SK-N-SH (cell line): ENCODE results near the gene LMAN1L. TPM values are rescaled to one million over a fixed set of nuclear protein-coding genes. Genes with fewer than 3 reads are reported as not detected.

Experiments
- CTCF ChIA-PET: fragments of 300-600, 350-600 bp; formaldehyde crosslinking; extraction: SDS; loops from one replicate; lab custom pipeline; 2021; lab: Yijun Ruan, JAX
- POLR2A ChIA-PET: fragments of 350-600 bp; sonication (Branson Sonifier 250); formaldehyde crosslinking; extraction: SDS; loops from one replicate; lab custom pipeline; 2020; ENCODE audit warnings: antibody characterized with exemption, inconsistent platforms; lab: Yijun Ruan, JAX
- DNase-seq: peaks from one replicate; pipeline ENCODE4 v3.0.0; 2012
- H2AFZ ChIP-seq: fragments of 200-600 bp; sonication (generic); 2 replicates; pipeline ENCODE4 v1.8.1; 2016; ENCODE audit warnings: antibody characterized with exemption, mild to moderate bottlenecking, low read depth
- H3F3A ChIP-seq: fragments of 200-600 bp; sonication (generic); replicated peaks from 2 replicates; pipeline ENCODE3; 2016; ENCODE audit warnings: antibody characterized with exemption, mild to moderate bottlenecking; ENCODE audit not compliant: insufficient read depth
- H3K27ac ChIP-seq, 2 experiments: fragments of 200-500 bp in 1 of 2; fragments of 200-600 bp in 1 of 2; sonication (Bioruptor generic) in 1 of 2; sonication (generic), shearing (Covaris generic) in 1 of 2; 2 replicates each; pipeline versions ENCODE4 v1.5.1 to v1.6.1; 2014 to 2016; ENCODE audit warnings: low read depth in 2 of 2, inconsistent platforms in 1 of 2, low read length in 1 of 2, mild to moderate bottlenecking in 1 of 2, mixed read lengths in 1 of 2
- H3K27me3 ChIP-seq: fragments of 200-600 bp; sonication (generic), shearing (Covaris generic); 2 replicates; pipeline ENCODE4 v1.6.1; 2016; ENCODE audit warnings: mixed run types; ENCODE audit not compliant: insufficient read depth
- H3K36me3 ChIP-seq, 2 experiments: fragments of 200-500 bp in 1 of 2; fragments of 200-600 bp in 1 of 2; sonication (Bioruptor generic) in 1 of 2; sonication (generic) in 1 of 2; replicated peaks in 1 of 2; 2 replicates each; pipeline versions ENCODE3 to v1.5.1; 2014 to 2016; ENCODE audit warnings: low read length in 1 of 2, mild to moderate bottlenecking in 1 of 2; ENCODE audit not compliant: insufficient read depth in 2 of 2, control insufficient read depth in 1 of 2
- H3K4me1 ChIP-seq, 2 experiments: fragments of 200-500 bp in 1 of 2; fragments of 200-600 bp in 1 of 2; sonication (Bioruptor generic) in 1 of 2; sonication (generic), shearing (Covaris generic) in 1 of 2; 2 replicates each; pipeline versions ENCODE4 v1.5.1 to v1.6.1; 2014 to 2016; ENCODE audit warnings: low read depth in 1 of 2, low read length in 1 of 2, mixed run types in 1 of 2; ENCODE audit not compliant: insufficient read depth in 2 of 2, control insufficient read depth in 1 of 2
- H3K4me2 ChIP-seq: fragments of 200-600 bp; sonication (generic), shearing (Covaris generic); 2 replicates; pipeline ENCODE4 v1.6.1; 2017; ENCODE audit warnings: mixed run types
- H3K4me3 ChIP-seq, 2 experiments: fragments of 200-500 bp in 1 of 2; fragments of 200-600 bp in 1 of 2; sonication (Bioruptor generic) in 1 of 2; sonication (generic), shearing (Covaris generic) in 1 of 2; 2 replicates each; pipeline versions ENCODE4 v1.5.1 to v1.8.1; 2014 to 2016; ENCODE audit warnings: low read depth in 2 of 2, inconsistent platforms in 1 of 2, low read length in 1 of 2, mild to moderate bottlenecking in 1 of 2, mixed read lengths in 1 of 2, moderate library complexity in 1 of 2
- H3K79me2 ChIP-seq: fragments of 200-600 bp; sonication (generic); 2 replicates; pipeline ENCODE4 v1.8.1; 2017; ENCODE audit warnings: mild to moderate bottlenecking; ENCODE audit not compliant: insufficient read depth
- H3K9ac ChIP-seq: fragments of 200-600 bp; sonication (generic); 2 replicates; pipeline ENCODE4 v1.6.1; 2017; ENCODE audit warnings: mixed run types
- H3K9me2 ChIP-seq: fragments of 200-600 bp; sonication (generic); 2 replicates; pipeline ENCODE4 v1.6.1; 2017; ENCODE audit warnings: mixed run types
- H3K9me3 ChIP-seq: fragments of 200-600 bp; sonication (generic); 2 replicates; pipeline ENCODE4 v1.6.1; 2017; ENCODE audit warnings: mixed run types, mild to moderate bottlenecking, moderate library complexity
- H4K20me1 ChIP-seq: fragments of 200-600 bp; sonication (generic); 2 replicates; pipeline ENCODE4 v1.6.1; 2017; ENCODE audit warnings: mild to moderate bottlenecking, mixed run types; ENCODE audit not compliant: insufficient read depth
- EP300 ChIP-seq, 2 experiments: IDR thresholded peaks; 2 replicates each; pipeline versions ENCODE4 v1.4.0 to v1.6.1; 2012; ENCODE audit warnings: borderline replicate concordance in 1 of 2, low read depth in 1 of 2, low read length in 1 of 2
- FOSL2 ChIP-seq: IDR thresholded peaks from 2 replicates; pipeline ENCODE4 v1.4.0; 2012; ENCODE audit warnings: low read depth, mild to moderate bottlenecking, moderate library complexity, borderline replicate concordance
- FOXJ3 ChIP-seq: sonication (generic); formaldehyde crosslinking; IDR thresholded peaks from 2 replicates; pipeline ENCODE4 v1.5.1; 2020; ENCODE audit warnings: mild to moderate bottlenecking, missing genetic modification reagents
- GABPA ChIP-seq: IDR thresholded peaks from 2 replicates; pipeline ENCODE4 v1.4.0; 2012; ENCODE audit warnings: low read depth, mild to moderate bottlenecking
- MEF2A ChIP-seq: IDR thresholded peaks from 2 replicates; pipeline ENCODE4 v1.4.0; 2012; ENCODE audit warnings: low read depth, borderline replicate concordance
- MXI1 ChIP-seq: IDR thresholded peaks from 2 replicates; pipeline ENCODE4 v1.6.1; 2012; ENCODE audit warnings: mild to moderate bottlenecking, low read depth, low read length, improper control_type of control experiment
- NRF1 ChIP-seq: IDR thresholded peaks from 2 replicates; pipeline ENCODE4 v1.6.1; 2012; ENCODE audit warnings: low read depth, mild to moderate bottlenecking, low read length
- RCOR1 ChIP-seq: fragments of 150-350 bp; IDR thresholded peaks from 2 replicates; pipeline ENCODE4 v1.6.1; 2017; ENCODE audit warnings: antibody characterized with exemption, low read length
- RFX5 ChIP-seq: IDR thresholded peaks from 2 replicates; pipeline ENCODE4 v1.6.1; 2012; ENCODE audit warnings: mild to moderate bottlenecking, improper control_type of control experiment, low read length
- RXRA ChIP-seq: IDR thresholded peaks from 2 replicates; pipeline ENCODE4 v1.4.0; 2012; ENCODE audit warnings: low read depth, mild to moderate bottlenecking, borderline replicate concordance
- SIN3A ChIP-seq: IDR thresholded peaks from 2 replicates; pipeline ENCODE4 v1.6.1; 2012; ENCODE audit warnings: low read depth, mild to moderate bottlenecking, low read length, moderate library complexity, borderline replicate concordance
- TAF1 ChIP-seq: IDR thresholded peaks from 2 replicates; pipeline ENCODE4 v1.6.1; 2012; ENCODE audit warnings: low read depth, mild to moderate bottlenecking, low read length, moderate library complexity, borderline replicate concordance
- TEAD4 ChIP-seq: IDR thresholded peaks from 2 replicates; pipeline ENCODE4 v1.4.0; 2012; ENCODE audit warnings: mild to moderate bottlenecking, borderline replicate concordance; ENCODE audit not compliant: insufficient read depth
- WGBS: methylation state at CpG from one replicate; pipeline ENCODE4 v1.1.6; 2017; ENCODE audit warnings: low lambda C conversion rate; 5-methylcytosine and 5-hydroxymethylcytosine counted together
- polyA plus RNA-seq, 3 experiments: library from polyadenylated mRNA; depleted of rRNA; stranded (reverse); fragments of >200 nt; gene quantifications; 2 replicates each; pipeline ENCODE4 v1.2.3, GENCODE V29; 2012
- TF ChIP-seq, protein P1 (sequence below): fragments of 200-600 bp; sonication (generic); IDR thresholded peaks from 2 replicates; pipeline ENCODE4 v1.6.1; 2017; ENCODE audit warnings: antibody characterized with exemption, mild to moderate bottlenecking, moderate library complexity
- TF ChIP-seq, protein P2 (sequence below): IDR thresholded peaks from 2 replicates; pipeline ENCODE4 v1.4.0; 2012; ENCODE audit warnings: low read depth, borderline replicate concordance
- TF ChIP-seq, protein P3 (sequence below): fragments of 150-350 bp; IDR thresholded peaks from 2 replicates; pipeline ENCODE4 v1.6.1; 2016; ENCODE audit warnings: mild to moderate bottlenecking, low read depth, low read length
- TF ChIP-seq, protein P4 (sequence below): fragments of 150-350 bp; IDR thresholded peaks from 2 replicates; pipeline ENCODE4 v1.6.1; 2017; ENCODE audit warnings: antibody characterized with exemption, low read length, low read depth, borderline replicate concordance
- TF ChIP-seq, protein P5 (sequence below): IDR thresholded peaks from 2 replicates; pipeline ENCODE4 v1.4.0; 2012; ENCODE audit warnings: low read depth

LMAN1L gene
- polyA plus RNA-seq, 1 of the 3 experiments (the other 2 are of a cell fraction), result 0.02 TPM

DNA sequence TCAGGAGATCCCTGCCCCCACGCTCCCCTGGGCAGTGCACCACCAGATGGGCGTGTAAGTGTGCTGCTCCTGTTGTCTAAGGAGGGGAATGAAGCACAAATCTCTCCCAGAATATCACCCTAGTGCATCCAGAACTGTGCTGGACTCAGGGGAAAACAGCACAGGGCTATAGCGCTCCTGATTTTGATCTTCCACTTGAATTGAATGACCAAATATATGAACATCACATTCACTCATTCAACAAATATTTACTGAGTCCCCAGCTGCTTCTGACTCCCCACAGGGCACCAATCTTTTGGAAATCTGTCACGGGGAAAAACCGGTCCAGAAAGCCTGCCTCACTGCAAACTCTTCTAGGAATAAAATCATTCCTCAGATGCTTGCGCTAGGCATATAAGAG is 16.2 kb downstream of the LMAN1L start:
- POLR2A ChIA-PET, result no interaction called here
- H3F3A ChIP-seq, result no peaks in the 10 kb centered on the region
- no peaks in the 10 kb centered on the region for H3K9me2 ChIP-seq
- no peaks in the 10 kb centered on the region for H4K20me1 ChIP-seq
- no peak overlapping the region for H3K9ac ChIP-seq
- H3K4me2 ChIP-seq, result no peak overlapping the region
- peaks cover 24% of the 10 kb centered on the region; the same call in 1 of the 2 replicates for H3K27me3 ChIP-seq
- no peak overlapping the region for H2AFZ ChIP-seq
- TF ChIP-seq EP300 (IDR thresholded peaks at IDR 0.05; ENCODE audit: borderline replicate concordance in 1 of 2, low read depth in 1 of 2, low read length in 1 of 2) (no peak), RFX5 (no peak), MXI1 (no peak), FOSL2 (no peak), FOXJ3 (CRISPR knock-in tag) (no peak)
- TF ChIP-seq, protein P1, sequence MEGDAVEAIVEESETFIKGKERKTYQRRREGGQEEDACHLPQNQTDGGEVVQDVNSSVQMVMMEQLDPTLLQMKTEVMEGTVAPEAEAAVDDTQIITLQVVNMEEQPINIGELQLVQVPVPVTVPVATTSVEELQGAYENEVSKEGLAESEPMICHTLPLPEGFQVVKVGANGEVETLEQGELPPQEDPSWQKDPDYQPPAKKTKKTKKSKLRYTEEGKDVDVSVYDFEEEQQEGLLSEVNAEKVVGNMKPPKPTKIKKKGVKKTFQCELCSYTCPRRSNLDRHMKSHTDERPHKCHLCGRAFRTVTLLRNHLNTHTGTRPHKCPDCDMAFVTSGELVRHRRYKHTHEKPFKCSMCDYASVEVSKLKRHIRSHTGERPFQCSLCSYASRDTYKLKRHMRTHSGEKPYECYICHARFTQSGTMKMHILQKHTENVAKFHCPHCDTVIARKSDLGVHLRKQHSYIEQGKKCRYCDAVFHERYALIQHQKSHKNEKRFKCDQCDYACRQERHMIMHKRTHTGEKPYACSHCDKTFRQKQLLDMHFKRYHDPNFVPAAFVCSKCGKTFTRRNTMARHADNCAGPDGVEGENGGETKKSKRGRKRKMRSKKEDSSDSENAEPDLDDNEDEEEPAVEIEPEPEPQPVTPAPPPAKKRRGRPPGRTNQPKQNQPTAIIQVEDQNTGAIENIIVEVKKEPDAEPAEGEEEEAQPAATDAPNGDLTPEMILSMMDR, result no peak
- TF ChIP-seq, protein P2, sequence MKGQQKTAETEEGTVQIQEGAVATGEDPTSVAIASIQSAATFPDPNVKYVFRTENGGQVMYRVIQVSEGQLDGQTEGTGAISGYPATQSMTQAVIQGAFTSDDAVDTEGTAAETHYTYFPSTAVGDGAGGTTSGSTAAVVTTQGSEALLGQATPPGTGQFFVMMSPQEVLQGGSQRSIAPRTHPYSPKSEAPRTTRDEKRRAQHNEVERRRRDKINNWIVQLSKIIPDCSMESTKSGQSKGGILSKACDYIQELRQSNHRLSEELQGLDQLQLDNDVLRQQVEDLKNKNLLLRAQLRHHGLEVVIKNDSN, result no peak
- TF ChIP-seq, protein P3, sequence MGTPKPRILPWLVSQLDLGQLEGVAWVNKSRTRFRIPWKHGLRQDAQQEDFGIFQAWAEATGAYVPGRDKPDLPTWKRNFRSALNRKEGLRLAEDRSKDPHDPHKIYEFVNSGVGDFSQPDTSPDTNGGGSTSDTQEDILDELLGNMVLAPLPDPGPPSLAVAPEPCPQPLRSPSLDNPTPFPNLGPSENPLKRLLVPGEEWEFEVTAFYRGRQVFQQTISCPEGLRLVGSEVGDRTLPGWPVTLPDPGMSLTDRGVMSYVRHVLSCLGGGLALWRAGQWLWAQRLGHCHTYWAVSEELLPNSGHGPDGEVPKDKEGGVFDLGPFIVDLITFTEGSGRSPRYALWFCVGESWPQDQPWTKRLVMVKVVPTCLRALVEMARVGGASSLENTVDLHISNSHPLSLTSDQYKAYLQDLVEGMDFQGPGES, result no peak
- TF ChIP-seq, protein P4, sequence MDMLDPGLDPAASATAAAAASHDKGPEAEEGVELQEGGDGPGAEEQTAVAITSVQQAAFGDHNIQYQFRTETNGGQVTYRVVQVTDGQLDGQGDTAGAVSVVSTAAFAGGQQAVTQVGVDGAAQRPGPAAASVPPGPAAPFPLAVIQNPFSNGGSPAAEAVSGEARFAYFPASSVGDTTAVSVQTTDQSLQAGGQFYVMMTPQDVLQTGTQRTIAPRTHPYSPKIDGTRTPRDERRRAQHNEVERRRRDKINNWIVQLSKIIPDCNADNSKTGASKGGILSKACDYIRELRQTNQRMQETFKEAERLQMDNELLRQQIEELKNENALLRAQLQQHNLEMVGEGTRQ, result no peak
- H3K9me3 ChIP-seq, result no peaks in the 10 kb centered on the region
- WGBS, result 70% methylated on average over 5 of the region's 6 CpGs
- DNase-seq, result no peak
- no peak overlapping the region for H3K27ac ChIP-seq
- peaks cover 0 to 16% of the 10 kb centered on the region in 2 experiments; a peak in 1 of 4 replicates for H3K4me1 ChIP-seq
- no peak overlapping the region for H3K4me3 ChIP-seq
- CTCF ChIA-PET, result interaction anchor here (0.9 to 10.2 kb wide), 6 partner anchors 14 to 121 kb away, joined by 3 to 82 read pairs (median 8); partner anchors contain the start of genes CSK and ULK3
- H3K79me2 ChIP-seq, result no peaks in the 10 kb centered on the region
- no peaks in the 10 kb centered on the region for H3K36me3 ChIP-seq

DNA sequence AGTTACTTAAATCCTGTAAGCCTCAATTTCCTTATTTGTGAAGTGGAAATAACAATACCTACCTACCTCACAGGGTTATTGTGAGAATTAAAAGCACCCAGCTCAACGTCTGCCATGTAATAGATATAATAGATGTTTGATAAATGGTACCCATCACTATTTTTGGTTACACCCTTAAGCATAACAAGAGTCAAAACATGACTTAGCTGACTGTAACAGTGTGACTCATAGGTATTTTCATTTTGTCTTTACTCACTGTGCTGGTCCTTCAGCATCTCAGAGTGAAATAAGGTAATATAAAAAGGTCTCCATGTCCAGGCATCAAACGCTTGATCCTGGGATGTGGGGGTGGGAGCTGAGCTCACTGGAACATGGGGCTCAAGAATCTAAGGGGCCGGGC is 16.9 kb downstream of the LMAN1L start:
- ChIA-PET POLR2A (no interaction called here), CTCF (interaction anchor here (0.8 to 10.2 kb wide), 9 partner anchors 9 to 194 kb away, joined by 3 to 82 read pairs (median 5); partner anchors contain the start of genes CSK, LMAN1L and ULK3)
- H3K36me3 ChIP-seq, result no peaks in the 10 kb centered on the region
- no peak overlapping the region for H3K9ac ChIP-seq
- no peaks in the 10 kb centered on the region for H3F3A ChIP-seq
- no peaks in the 10 kb centered on the region for H3K79me2 ChIP-seq
- no peak for DNase-seq
- no peak overlapping the region for H3K27ac ChIP-seq
- H2AFZ ChIP-seq, result no peak overlapping the region
- no peaks in the 10 kb centered on the region for H4K20me1 ChIP-seq
- H3K27me3 ChIP-seq, result peaks cover 24% of the 10 kb centered on the region; the same call in 1 of the 2 replicates
- H3K9me3 ChIP-seq, result no peaks in the 10 kb centered on the region
- H3K4me1 ChIP-seq, result peaks cover 0 to 16% of the 10 kb centered on the region in 2 experiments; a peak in 1 of 4 replicates
- 56% methylated on average over 3 of the region's 3 CpGs for WGBS
- H3K9me2 ChIP-seq, result no peaks in the 10 kb centered on the region
- H3K4me3 ChIP-seq, result no peak overlapping the region
- H3K4me2 ChIP-seq, result no peak overlapping the region
- TF ChIP-seq GABPA, result no peak
- TF ChIP-seq, protein P3, result no peak
- TF ChIP-seq NRF1, result no peak
- no peak for TF ChIP-seq TEAD4
- no peak for TF ChIP-seq RCOR1
- no peak for TF ChIP-seq TAF1
- no peak for TF ChIP-seq EP300 (IDR thresholded peaks at IDR 0.05; ENCODE audit: borderline replicate concordance in 1 of 2, low read depth in 1 of 2, low read length in 1 of 2)
- TF ChIP-seq FOSL2, result no peak
- TF ChIP-seq, protein P5, sequence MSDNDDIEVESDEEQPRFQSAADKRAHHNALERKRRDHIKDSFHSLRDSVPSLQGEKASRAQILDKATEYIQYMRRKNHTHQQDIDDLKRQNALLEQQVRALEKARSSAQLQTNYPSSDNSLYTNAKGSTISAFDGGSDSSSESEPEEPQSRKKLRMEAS, result no peak
- TF ChIP-seq, protein P4, result no peak
- TF ChIP-seq MEF2A, result no peak
- TF ChIP-seq SIN3A, result no peak
- TF ChIP-seq RXRA, result no peak
